HG03025 (cell line): Measurements from ENCODE around the gene ETV6.
A peak's percentile ranks its signal among the peaks of the same experiment; 100 is the strongest.
"Not testable (repeated sequence)": the region's sequence is repeated elsewhere in the genome, so short reads cannot be mapped to it uniquely, and the experiment has no call there.

Experiments
- ATAC-seq: cut with Tn5 transposase; IDR thresholded peaks from one replicate; pipeline ENCODE4 v1.9.1; 2021; ENCODE audit warnings: mild to moderate bottlenecking, moderate library complexity; ENCODE audit not compliant: unreplicated experiment, low FRiP score

The ETV6 gene

DNA sequence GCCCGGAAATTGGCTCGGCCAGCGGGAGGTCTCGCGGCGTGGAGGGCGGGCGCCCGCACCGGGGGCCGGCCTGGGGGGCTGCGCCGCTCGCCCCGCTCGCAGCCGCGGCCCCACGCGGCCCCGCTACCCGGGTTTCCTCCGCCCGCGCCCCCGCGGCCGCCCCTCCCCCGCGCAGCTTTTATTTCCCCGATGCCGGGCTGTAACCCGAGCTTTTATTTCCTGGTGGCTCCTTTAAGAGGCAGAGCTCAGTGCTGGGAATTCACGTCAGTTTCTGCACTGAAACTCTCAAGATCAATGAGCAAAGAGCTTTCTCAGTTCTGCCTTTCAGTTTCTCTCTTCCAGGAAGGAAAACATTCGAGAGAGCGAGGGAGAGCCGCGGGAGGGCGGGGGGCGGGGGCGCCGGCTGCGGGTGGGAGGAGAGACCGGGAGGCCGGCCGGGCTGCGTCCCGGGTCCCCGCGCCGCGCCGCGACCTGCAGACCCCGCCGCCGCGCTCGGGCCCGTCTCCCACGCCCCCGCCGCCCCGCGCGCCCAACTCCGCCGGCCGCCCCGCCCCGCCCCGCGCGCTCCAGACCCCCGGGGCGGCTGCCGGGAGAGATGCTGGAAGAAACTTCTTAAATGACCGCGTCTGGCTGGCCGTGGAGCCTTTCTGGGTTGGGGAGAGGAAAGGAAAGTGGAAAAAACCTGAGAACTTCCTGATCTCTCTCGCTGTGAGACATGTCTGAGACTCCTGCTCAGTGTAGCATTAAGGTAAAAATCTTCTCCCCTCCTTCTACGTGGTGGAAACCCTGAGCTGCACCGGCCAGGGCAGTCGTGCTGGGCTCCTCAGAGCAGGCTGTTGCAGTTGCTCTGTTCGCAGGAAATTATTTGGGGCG, at the start of gene ETV6:
Gene ETV6, plus strand, starts transcription at position 262 of the 873 bp plus-strand sequence. Its CDS starts 454 bp downstream, at position 716.
- peak; percentile 39 for ATAC-seq

DNA sequence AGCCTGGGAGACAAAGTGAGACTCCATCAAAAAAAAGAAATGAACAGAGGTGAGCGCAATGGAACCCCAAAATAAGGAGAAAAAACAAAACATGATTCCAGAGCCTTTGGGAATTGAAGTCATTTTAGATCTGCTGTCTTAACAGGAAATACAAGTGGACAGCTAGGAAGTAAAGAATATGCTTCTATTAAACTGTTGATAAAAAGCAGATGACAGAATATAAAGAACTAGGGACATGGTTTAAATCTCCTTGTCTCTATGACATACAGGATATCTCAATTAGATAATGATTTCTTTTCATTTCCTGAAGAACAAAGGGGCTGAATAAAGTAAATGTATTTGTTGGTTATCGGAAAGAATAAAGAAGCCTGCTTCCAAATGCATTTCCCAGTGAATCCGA, 49.3 kb upstream of the ETV6 start:
- no peak for ATAC-seq

GRCh38 chr12:11601647-11602046, 47.8 kb upstream of the ETV6 start:
- ATAC-seq, result no peak

DNA sequence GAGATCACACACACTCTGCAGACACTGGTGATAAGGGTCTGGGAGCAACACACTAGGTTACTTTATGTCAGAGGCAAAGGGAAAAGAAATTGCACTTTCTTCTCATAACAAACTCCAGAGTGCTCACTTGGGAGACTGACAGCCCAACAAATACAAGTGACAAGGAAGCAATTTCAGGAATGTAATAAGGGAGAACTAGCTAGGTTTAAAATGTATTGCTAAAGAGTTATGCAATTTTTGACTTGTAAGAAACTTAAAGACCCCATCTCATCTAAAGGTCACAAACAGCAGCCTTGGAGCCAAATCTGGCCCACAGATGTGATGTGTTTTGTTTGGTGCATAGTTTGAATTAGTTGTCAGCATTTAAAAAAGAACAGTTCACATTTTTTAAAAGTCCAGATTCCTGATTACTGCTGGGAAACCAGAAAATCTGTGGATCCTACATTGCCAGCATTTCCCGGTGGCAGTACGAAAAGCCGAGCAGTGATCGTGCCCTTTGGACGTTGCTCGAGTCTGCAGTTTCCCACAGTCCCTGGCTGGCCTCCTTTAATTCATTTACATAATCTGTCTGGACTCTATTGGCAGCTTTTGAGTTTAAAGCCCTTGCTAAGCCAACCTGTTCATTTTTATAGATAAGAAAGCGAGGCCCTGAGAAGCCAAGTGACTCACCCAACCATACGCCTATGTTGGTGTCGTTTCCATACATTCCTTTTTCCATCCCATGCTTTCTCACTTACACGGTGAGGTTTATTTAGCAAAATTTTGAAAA, 42.0 kb upstream of the ETV6 start:
- no peak for ATAC-seq

GRCh38 chr12:11609045-11609444, 40.4 kb upstream of the ETV6 start:
- ATAC-seq, result no peak

DNA sequence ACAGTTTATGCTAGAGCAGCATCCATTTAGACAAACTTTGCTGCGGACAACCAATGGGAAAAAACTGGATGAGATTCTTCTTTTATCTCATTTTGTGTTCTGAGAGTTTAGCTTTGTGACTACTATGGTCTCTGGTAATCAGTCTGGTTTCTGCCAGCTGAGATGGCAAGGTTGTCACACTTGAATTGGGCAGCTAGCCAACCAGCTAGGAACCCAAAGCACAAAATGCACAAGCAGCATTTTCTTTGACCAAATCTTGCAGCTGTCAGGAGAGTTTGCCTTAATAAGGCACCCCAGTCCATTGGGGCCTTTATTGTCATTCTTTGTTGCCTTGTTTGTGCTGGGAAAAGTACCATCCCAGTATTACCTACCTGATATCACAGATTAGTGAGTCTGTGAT, 34.0 kb upstream of the ETV6 start:
- no peak for ATAC-seq

- no peak for ATAC-seq
These were observed 31.4 kb upstream of the ETV6 start for GRCh38 chr12:11618046-11618445.

- ATAC-seq, result no peak
These were observed 27.6 kb upstream of the ETV6 start for GRCh38 chr12:11621797-11622423.

GRCh38 chr12:11622876-11623281, 26.6 kb upstream of the ETV6 start:
- ATAC-seq, result no peak

- ATAC-seq, result no peak
These were observed 26.1 kb upstream of the ETV6 start for GRCh38 chr12:11623382-11623781.

- ATAC-seq, result no peak
These were observed 25.4 kb upstream of the ETV6 start for GRCh38 chr12:11624116-11624515.

- not testable (repeated sequence) for ATAC-seq
These were observed 21.8 kb upstream of the ETV6 start for GRCh38 chr12:11627709-11628108.

GRCh38 chr12:11628353-11628752, 21.1 kb upstream of the ETV6 start:
- no peak for ATAC-seq

GRCh38 chr12:11630046-11630706, 19.3 kb upstream of the ETV6 start:
- no peak for ATAC-seq

GRCh38 chr12:11631288-11631687, 18.2 kb upstream of the ETV6 start:
- ATAC-seq, result no peak

DNA sequence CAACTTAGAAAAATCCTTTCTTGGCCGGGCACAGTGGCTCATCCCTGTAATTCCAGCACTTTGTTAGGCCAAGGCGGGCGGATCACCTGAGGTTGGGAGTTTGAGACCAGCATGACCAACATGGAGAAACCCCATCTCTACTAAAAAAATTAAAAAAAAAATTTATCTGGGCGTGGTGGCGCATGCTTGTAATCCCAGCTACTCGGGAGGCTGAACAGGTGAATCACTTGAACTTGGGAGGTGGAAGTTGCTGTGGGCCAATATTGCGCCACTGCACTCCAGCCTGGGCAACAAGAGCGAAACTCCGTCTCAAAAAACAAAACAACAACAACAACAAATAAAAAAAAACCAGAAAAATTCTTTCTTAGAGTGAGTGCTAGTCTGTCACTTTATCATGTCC, 17.6 kb upstream of the ETV6 start:
- ATAC-seq, result not testable (repeated sequence)

DNA sequence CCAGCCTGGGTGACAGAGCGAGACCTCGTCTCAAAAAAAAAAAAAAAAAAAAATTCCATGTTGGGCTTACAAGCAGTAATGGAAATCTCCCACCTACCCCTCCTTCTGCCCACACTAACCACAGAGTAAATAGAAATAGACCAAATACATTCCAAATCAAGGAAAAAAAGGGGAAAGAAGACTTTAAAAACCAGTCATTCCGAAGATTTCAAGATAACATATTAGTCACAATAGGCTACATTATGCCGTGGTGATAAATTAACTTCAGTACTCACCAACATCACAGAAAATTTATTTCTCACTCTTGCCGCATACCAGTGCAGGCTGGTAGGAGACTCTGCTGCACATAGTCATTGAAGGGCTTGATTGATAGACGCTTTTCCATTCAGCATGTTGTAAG, 15.5 kb upstream of the ETV6 start:
- ATAC-seq, result no peak

- no peak for ATAC-seq
These were observed 14.1 kb upstream of the ETV6 start for GRCh38 chr12:11635341-11635740.

DNA sequence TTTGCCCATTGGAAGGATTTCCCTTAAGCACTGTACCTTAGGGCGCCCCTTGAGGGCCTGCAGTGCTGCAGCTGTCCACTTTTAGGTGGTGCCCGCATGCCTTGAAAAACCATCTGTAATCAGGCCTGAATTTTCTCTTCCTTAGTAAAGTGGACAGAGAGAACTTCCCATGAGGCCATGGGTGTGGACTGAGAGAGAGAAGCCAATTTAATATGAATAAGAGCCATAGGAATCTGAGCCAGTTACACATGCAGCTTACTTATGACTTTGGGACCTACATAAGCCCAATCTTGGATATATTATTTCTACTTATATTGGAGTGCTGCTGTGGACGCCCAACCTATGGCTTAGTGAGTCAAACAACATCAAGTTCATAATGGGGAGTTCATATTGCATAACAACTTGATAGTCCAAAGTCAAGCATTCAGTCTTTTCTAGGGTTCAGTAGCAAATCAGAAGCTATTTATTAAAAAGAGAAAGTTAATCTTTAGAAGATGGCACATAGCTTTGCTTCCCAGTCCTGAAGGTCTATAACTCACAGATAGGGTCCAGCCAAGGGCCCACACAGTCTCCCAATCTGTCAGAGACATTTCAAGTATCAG, 11.1 kb upstream of the ETV6 start:
- no peak for ATAC-seq

GRCh38 chr12:11639454-11639853, 10.0 kb upstream of the ETV6 start:
- no peak for ATAC-seq
